GM23338 (cell line): ENCODE measurements around the gene REV3L. TPM values are rescaled to one million over a fixed set of nuclear protein-coding genes. Genes with fewer than 3 reads are reported as not detected.

Experiments
- ATAC-seq: fragments of 200-7000 bp; cut with Tn5 transposase; 3 replicates; pipeline ENCODE4 v1.9.1; 2020
- DNase-seq: peaks from one replicate; pipeline ENCODE4 v3.0.0-alpha.2; 2015; ENCODE audit warnings: low spot score
- H2AFZ ChIP-seq: fragments of 200-600 bp; sonication (generic); 2 replicates; pipeline ENCODE4 v1.8.0; 2016; ENCODE audit warnings: antibody characterized with exemption, mild to moderate bottlenecking, moderate library complexity
- H3F3A ChIP-seq: fragments of 200-600 bp; sonication (generic); replicated peaks from 2 replicates; pipeline ENCODE4 v1.8.0; 2017; ENCODE audit warnings: antibody characterized with exemption, mixed run types, low read depth
- H3K27ac ChIP-seq: fragments of 200-600 bp; sonication (generic); 2 replicates; pipeline ENCODE4 v1.6.1; 2016; ENCODE audit warnings: low read depth
- H3K27me3 ChIP-seq: fragments of 200-600 bp; sonication (generic); 2 replicates; pipeline ENCODE4 v1.8.0; 2016; ENCODE audit warnings: mild to moderate bottlenecking, mixed run types, moderate library complexity; ENCODE audit not compliant: insufficient read depth
- H3K36me3 ChIP-seq: fragments of 200-600 bp; sonication (generic); 2 replicates; pipeline ENCODE4 v1.8.0; 2016; ENCODE audit warnings: mild to moderate bottlenecking; ENCODE audit not compliant: insufficient read depth
- H3K4me1 ChIP-seq: fragments of 200-600 bp; sonication (generic); 2 replicates; pipeline ENCODE4 v1.8.0; 2016; ENCODE audit warnings: mild to moderate bottlenecking, moderate library complexity; ENCODE audit not compliant: insufficient read depth
- H3K4me2 ChIP-seq: fragments of 200-600 bp; sonication (generic); 2 replicates; pipeline ENCODE4 v1.7.1; 2017; ENCODE audit warnings: mixed run types
- H3K4me3 ChIP-seq: fragments of 200-600 bp; sonication (generic); 2 replicates; pipeline ENCODE4 v1.6.1; 2016; ENCODE audit warnings: mixed run types
- H3K79me2 ChIP-seq: fragments of 200-600 bp; sonication (generic); replicated peaks from 2 replicates; pipeline ENCODE4 v1.8.0; 2017; ENCODE audit warnings: mild to moderate bottlenecking; ENCODE audit not compliant: insufficient read depth
- H3K9me2 ChIP-seq: fragments of 200-600 bp; sonication (generic); 2 replicates; pipeline ENCODE4 v1.8.0; 2017; ENCODE audit not compliant: insufficient read depth
- H4K20me1 ChIP-seq: fragments of 200-600 bp; sonication (generic); replicated peaks from 2 replicates; pipeline ENCODE4 v1.8.0; 2017; ENCODE audit warnings: mild to moderate bottlenecking; ENCODE audit not compliant: insufficient read depth
- H3K27ac Mint-ChIP-seq: 2 replicates; pipeline ENCODE4 v1.8.0; 2020; ENCODE audit warnings: inconsistent platforms, mild to moderate bottlenecking, moderate library complexity, mixed read lengths
- H3K27me3 Mint-ChIP-seq: 3 replicates; pipeline ENCODE4 v1.8.0; 2022; ENCODE audit warnings: low read depth, mild to moderate bottlenecking, moderate library complexity, mixed read lengths, inconsistent platforms; ENCODE audit not compliant: insufficient read depth, poor library complexity
- H3K36me3 Mint-ChIP-seq: 3 replicates; pipeline ENCODE4 v1.8.0; 2021; ENCODE audit warnings: low read depth, mild to moderate bottlenecking, inconsistent platforms, moderate library complexity, mixed read lengths
- H3K4me1 Mint-ChIP-seq: 3 replicates; pipeline ENCODE4 v1.8.0; 2020; ENCODE audit warnings: mild to moderate bottlenecking, inconsistent platforms, mixed read lengths
- H3K4me3 Mint-ChIP-seq: 3 replicates; pipeline ENCODE4 v1.8.0; 2021; ENCODE audit warnings: moderate library complexity, mild to moderate bottlenecking, inconsistent platforms, mixed read lengths
- H3K9me3 Mint-ChIP-seq: 3 replicates; pipeline ENCODE4 v1.8.0; 2020; ENCODE audit warnings: moderate library complexity, mild to moderate bottlenecking, inconsistent platforms, mixed read lengths
- EZH2 ChIP-seq: fragments of 200-600 bp; sonication (generic); IDR thresholded peaks from one replicate; pipeline ENCODE4 v1.8.0; 2017; ENCODE audit warnings: antibody characterized with exemption, mild to moderate bottlenecking, low read depth; ENCODE audit not compliant: unreplicated experiment
- JUNB ChIP-seq: IDR thresholded peaks from one replicate; pipeline ENCODE4 v1.6.1; 2016; ENCODE audit warnings: antibody characterized with exemption; ENCODE audit not compliant: unreplicated experiment
- POLR2AphosphoS5 ChIP-seq: IDR thresholded peaks from 2 replicates; pipeline ENCODE4 v1.6.1; 2016; ENCODE audit warnings: antibody characterized with exemption, low read depth
- REST ChIP-seq: IDR thresholded peaks from one replicate; pipeline ENCODE4 v1.6.1; 2018; ENCODE audit warnings: antibody characterized with exemption; ENCODE audit not compliant: unreplicated experiment
- STAT1 ChIP-seq: IDR thresholded peaks from one replicate; pipeline ENCODE4 v1.6.1; 2016; ENCODE audit warnings: antibody characterized with exemption; ENCODE audit not compliant: unreplicated experiment
- ZNF114 ChIP-seq: fragments of 250-450 bp; sonication (Bioruptor Pico); IDR thresholded peaks from 2 replicates; pipeline ENCODE4 v1.5.0; 2020; ENCODE audit warnings: mild to moderate bottlenecking, moderate library complexity
- ZNF331 ChIP-seq: fragments of 250-450 bp; sonication (Bioruptor Pico); IDR thresholded peaks from 2 replicates; pipeline ENCODE4 v1.5.0; 2020; ENCODE audit warnings: low read depth, mild to moderate bottlenecking, moderate library complexity
- ZNF462 ChIP-seq: fragments of 250-450 bp; sonication (Bioruptor Pico); IDR thresholded peaks from 2 replicates; pipeline ENCODE4 v1.5.0; 2020; ENCODE audit warnings: mild to moderate bottlenecking, moderate library complexity
- polyA plus RNA-seq: library from polyadenylated mRNA; unstranded; fragments of >200 nt; fragmentation: Nextera tagmentation; extraction: Ambion mirVana; gene quantifications from 2 replicates; pipeline ENCODE4 v1.2.1, GENCODE V29; 2016
- total RNA-seq: library from RNA; depleted of rRNA; stranded (reverse); fragments of >200 nt; shearing (Covaris generic); gene quantifications from 2 replicates; pipeline ENCODE4 v1.2.3, GENCODE V29; 2014
- TF ChIP-seq, protein P1 (sequence below), 2 experiments: fragments of 200-600 bp in 1 of 2; sonication (generic) in 1 of 2; conservative IDR thresholded peaks; 2 replicates each; pipeline versions ENCODE4 v1.5.1 to v1.6.1; 2016 to 2017; ENCODE audit warnings: antibody characterized with exemption in 2 of 2, low read depth in 2 of 2, mild to moderate bottlenecking in 2 of 2, moderate library complexity in 1 of 2

Gene REV3L
- total and polyA plus RNA-seq, 2 experiments from 2014 or later = 8.3 to 13.1 TPM

- Mint-ChIP-seq H3K27ac (no peak overlapping the region), H3K27me3 (no peaks in the 10 kb centered on the region), H3K4me1 (peaks cover 27% of the 10 kb centered on the region), H3K36me3 (no peaks in the 10 kb centered on the region), H3K9me3 (no peaks in the 10 kb centered on the region), H3K4me3 (no peak overlapping the region)
- H3K36me3 ChIP-seq = no peaks in the 10 kb centered on the region
- H3K9me2 ChIP-seq = no peaks in the 10 kb centered on the region
- H3K4me1 ChIP-seq = peaks cover 19% of the 10 kb centered on the region
- ATAC-seq = no peak
- no peak for DNase-seq
- no peak overlapping the region for H2AFZ ChIP-seq
- H3F3A ChIP-seq = no peaks in the 10 kb centered on the region
- 0 out of 2 replicates have a peak, but pooled peaks cover 2% of the 10 kb centered on the region for H3K79me2 ChIP-seq
- TF ChIP-seq ZNF331 = no peak
- TF ChIP-seq REST = no peak
- TF ChIP-seq STAT1 = no peak
- no peak for TF ChIP-seq EZH2
- no peak for TF ChIP-seq POLR2AphosphoS5
- no peaks in the 10 kb centered on the region for H3K27me3 ChIP-seq
- H3K27ac ChIP-seq = no peak overlapping the region
- H4K20me1 ChIP-seq = no peaks in the 10 kb centered on the region
- H3K4me2 ChIP-seq = no peak overlapping the region
- H3K4me3 ChIP-seq = no peak overlapping the region
Observed at GRCh38 chr6:111522393-111523020, 39.5 kb upstream of the REV3L start.

- Histone ChIP-seq H3K27me3 (no peaks in the 10 kb centered on the region), H3K36me3 (no peaks in the 10 kb centered on the region), H3K9me2 (no peaks in the 10 kb centered on the region), H3F3A (no peaks in the 10 kb centered on the region), H2AFZ (no peak overlapping the region), H3K4me2 (no peak overlapping the region), H3K79me2 (0 out of 2 replicates have a peak, but pooled peaks cover 2% of the 10 kb centered on the region), H3K4me3 (no peak overlapping the region), H4K20me1 (no peaks in the 10 kb centered on the region), H3K4me1 (peaks cover 19% of the 10 kb centered on the region), H3K27ac (no peak overlapping the region)
- Mint-ChIP-seq H3K9me3 (no peaks in the 10 kb centered on the region), H3K27ac (no peak overlapping the region), H3K36me3 (no peaks in the 10 kb centered on the region), H3K27me3 (no peaks in the 10 kb centered on the region), H3K4me3 (no peak overlapping the region), H3K4me1 (peaks cover 30% of the 10 kb centered on the region)
- DNase-seq (no peak), ATAC-seq (no peak)
- TF ChIP-seq STAT1 (no peak), JUNB (no peak), ZNF114 (CRISPR knock-in tag) (no peak), ZNF462 (CRISPR knock-in tag) (no peak)
- TF ChIP-seq, protein P1, sequence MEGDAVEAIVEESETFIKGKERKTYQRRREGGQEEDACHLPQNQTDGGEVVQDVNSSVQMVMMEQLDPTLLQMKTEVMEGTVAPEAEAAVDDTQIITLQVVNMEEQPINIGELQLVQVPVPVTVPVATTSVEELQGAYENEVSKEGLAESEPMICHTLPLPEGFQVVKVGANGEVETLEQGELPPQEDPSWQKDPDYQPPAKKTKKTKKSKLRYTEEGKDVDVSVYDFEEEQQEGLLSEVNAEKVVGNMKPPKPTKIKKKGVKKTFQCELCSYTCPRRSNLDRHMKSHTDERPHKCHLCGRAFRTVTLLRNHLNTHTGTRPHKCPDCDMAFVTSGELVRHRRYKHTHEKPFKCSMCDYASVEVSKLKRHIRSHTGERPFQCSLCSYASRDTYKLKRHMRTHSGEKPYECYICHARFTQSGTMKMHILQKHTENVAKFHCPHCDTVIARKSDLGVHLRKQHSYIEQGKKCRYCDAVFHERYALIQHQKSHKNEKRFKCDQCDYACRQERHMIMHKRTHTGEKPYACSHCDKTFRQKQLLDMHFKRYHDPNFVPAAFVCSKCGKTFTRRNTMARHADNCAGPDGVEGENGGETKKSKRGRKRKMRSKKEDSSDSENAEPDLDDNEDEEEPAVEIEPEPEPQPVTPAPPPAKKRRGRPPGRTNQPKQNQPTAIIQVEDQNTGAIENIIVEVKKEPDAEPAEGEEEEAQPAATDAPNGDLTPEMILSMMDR (conservative IDR thresholded peaks at IDR 0.05; ENCODE audit: low read depth in 2 of 2) = no peak
Observed at GRCh38 chr6:111521497-111522270, 38.7 kb upstream of the REV3L start.
